HepG2 (cell line): ENCODE data around the gene PANK2. TPM values are rescaled to one million over a fixed set of nuclear protein-coding genes. Genes with fewer than 3 reads are reported as not detected.

Source experiments
- ATAC-seq: fragments of 200-7000 bp; cut with Tn5 transposase; 3 replicates; pipeline ENCODE4 v1.9.1; 2020; ENCODE audit warnings: mild to moderate bottlenecking, moderate library complexity
- Bru-seq: library from RNA; stranded (reverse); fragments of 400-500 nt; gene quantifications from one replicate; lab custom pipeline; 2021; lab: Mats Ljungman, UMichigan
- BruChase-seq, 2 experiments: library from RNA; stranded (reverse); fragments of 400-500 nt; gene quantifications; one replicate each; lab custom pipeline; 2021; lab: Mats Ljungman, UMichigan
- BruUV-seq: library from RNA; stranded (reverse); fragments of 400-500 nt; replicated peaks from 2 replicates; lab custom pipeline; 2021; lab: Mats Ljungman, UMichigan
- CTCF ChIA-PET: fragments of 300-600 bp; formaldehyde crosslinking; extraction: SDS; loops from one replicate; lab custom pipeline; 2021; ENCODE audit warnings: low total read pairs, inconsistent platforms, low intra/inter-chr PET ratio; lab: Yijun Ruan, JAX
- POLR2A ChIA-PET: fragments of 350-600 bp; sonication (Branson Sonifier 250); formaldehyde crosslinking; loops from one replicate; lab custom pipeline; 2020; ENCODE audit warnings: antibody characterized with exemption, inconsistent platforms; lab: Yijun Ruan, JAX
- DNase-seq: peaks from one replicate; pipeline ENCODE4 v3.0.0-alpha.2; 2015; ENCODE audit warnings: low spot score
- FAIRE-seq: peaks from 3 replicates; lab custom pipeline; 2011; peaks lifted over from hg19 to GRCh38; lab: Jason Lieb, UNC
- H2AFZ ChIP-seq: one replicate; pipeline ENCODE4 v1.6.1; 2011; ENCODE audit warnings: low read length, inconsistent platforms
- H3K27ac ChIP-seq: fragments of 300-600 bp; 3 replicates; pipeline ENCODE4 v1.8.0; 2011; ENCODE audit warnings: mixed run types, mild to moderate bottlenecking, mixed read lengths, low read length, inconsistent platforms; ENCODE audit not compliant: insufficient read depth; ENCODE audit errors: extremely low read length
- H3K27me3 ChIP-seq, 2 experiments: fragments of 200-600 bp in 1 of 2; 2 replicates in 1 of 2; 3 replicates in 1 of 2; pipeline versions ENCODE4 v1.6.0 to v1.8.0; 2011; ENCODE audit warnings: low read length in 2 of 2, mild to moderate bottlenecking in 2 of 2, moderate library complexity in 2 of 2, inconsistent platforms in 1 of 2; ENCODE audit not compliant: insufficient read depth in 2 of 2, control insufficient read depth in 1 of 2
- H3K36me3 ChIP-seq, 2 experiments: fragments of 200-600 bp in 1 of 2; replicated peaks in 1 of 2; 2 replicates in 1 of 2; 3 replicates in 1 of 2; pipeline versions ENCODE4 v1.5.1 to v1.8.0; 2011; ENCODE audit warnings: low read length in 2 of 2, inconsistent platforms in 1 of 2; ENCODE audit not compliant: insufficient read depth in 2 of 2, control insufficient read depth in 1 of 2
- H3K4me1 ChIP-seq: 2 replicates; pipeline ENCODE4 v1.5.1; 2012; ENCODE audit warnings: low read length, inconsistent platforms; ENCODE audit not compliant: insufficient read depth
- H3K4me2 ChIP-seq: 2 replicates; pipeline ENCODE4 v1.6.0; 2011; ENCODE audit warnings: low read depth, low read length, inconsistent platforms
- H3K4me3 ChIP-seq, 3 experiments: fragments of 200-600 bp in 1 of 3; sonication (generic), shearing (Covaris generic) in 1 of 3; replicated peaks in 1 of 3; 2 replicates each; pipeline ENCODE4 v1.5.1; 2011 to 2016; ENCODE audit warnings: low read length in 3 of 3, inconsistent platforms in 2 of 3, low read depth in 2 of 3, mild to moderate bottlenecking in 2 of 3, control low read depth in 1 of 3, mixed read lengths in 1 of 3; ENCODE audit not compliant: insufficient read depth in 1 of 3
- H3K79me2 ChIP-seq: one replicate; pipeline ENCODE4 v1.6.1; 2011; ENCODE audit warnings: low read length, inconsistent platforms; ENCODE audit not compliant: insufficient read depth
- H3K9ac ChIP-seq: 2 replicates; pipeline ENCODE4 v1.6.0; 2011; ENCODE audit warnings: mild to moderate bottlenecking, low read depth, low read length, inconsistent platforms; ENCODE audit not compliant: insufficient read depth
- H3K9me3 ChIP-seq: 2 replicates; pipeline ENCODE4 v1.5.1; 2012; ENCODE audit warnings: mild to moderate bottlenecking, low read length
- H4K20me1 ChIP-seq: 2 replicates; pipeline ENCODE4 v1.6.0; 2011; ENCODE audit warnings: inconsistent platforms, mild to moderate bottlenecking, low read length, moderate library complexity; ENCODE audit not compliant: insufficient read depth
- CENPT ChIP-seq: sonication (generic); formaldehyde crosslinking; IDR thresholded peaks from 2 replicates; pipeline ENCODE4 v1.8.0; 2022; ENCODE audit warnings: low read depth, mild to moderate bottlenecking, moderate library complexity, missing genetic modification reagents
- DNMT3B ChIP-seq: conservative IDR thresholded peaks from 2 replicates; pipeline ENCODE4 v1.6.1; 2016; ENCODE audit warnings: missing biosample characterization, control low read depth
- GATAD1 ChIP-seq: IDR thresholded peaks from 2 replicates; pipeline ENCODE4 v1.6.1; 2016; ENCODE audit warnings: missing genetic modification reagents, missing compliant biosample characterization
- HNRNPH1 ChIP-seq: fragments of 200-400 bp; formaldehyde crosslinking; optimal IDR thresholded peaks from 2 replicates; pipeline ENCODE3; 2017; ENCODE audit warnings: mild to moderate bottlenecking, low read depth, low read length
- POLR2AphosphoS2 ChIP-seq: IDR thresholded peaks from 2 replicates; pipeline ENCODE4 v1.6.1; 2011; ENCODE audit warnings: low read depth, low read length, improper control_type of control experiment
- POLR2AphosphoS5 ChIP-seq: IDR thresholded peaks from 2 replicates; pipeline ENCODE4 v1.6.1; 2012; ENCODE audit warnings: low read depth, low read length
- XRCC5 ChIP-seq: fragments of 200-400 bp; formaldehyde crosslinking; optimal IDR thresholded peaks from 2 replicates; pipeline ENCODE3; 2017; ENCODE audit warnings: mild to moderate bottlenecking, low read length
- ZNF17 ChIP-seq: sonication (generic); formaldehyde crosslinking; IDR thresholded peaks from 2 replicates; pipeline ENCODE4 v1.5.0; 2020; ENCODE audit warnings: mild to moderate bottlenecking, missing genetic modification reagents
- ZNF709 ChIP-seq: sonication (generic); formaldehyde crosslinking; IDR thresholded peaks from 2 replicates; pipeline ENCODE4 v1.5.0; 2020; ENCODE audit warnings: mild to moderate bottlenecking, missing genetic modification reagents
- ZNF776 ChIP-seq: sonication (generic); formaldehyde crosslinking; IDR thresholded peaks from 2 replicates; pipeline ENCODE4 v1.4.0; 2020; ENCODE audit warnings: mild to moderate bottlenecking, missing genetic modification reagents
- WGBS: methylation state at CpG from one replicate; pipeline ENCODE4 v1.1.6; 2017; ENCODE audit warnings: low lambda C conversion rate; 5-methylcytosine and 5-hydroxymethylcytosine counted together
- in situ Hi-C: cut with HindIII; loops from 2 replicates; pipeline ENCODE4 v1.10.0; 2017; ENCODE audit warnings: low pct_unique_long_range_greater_than_20kb; ENCODE audit not compliant: extremely low pct_ligation_motif_present
- intact Hi-C: fragments of 100-400 bp; cut with micrococcal nuclease; formaldehyde crosslinking; loops from one replicate; pipeline ENCODE4 v1.10.0; 2022; ENCODE audit not compliant: unreplicated experiment
- long read RNA-seq, 2 experiments: library from RNA in 1 of 2; library from polyadenylated mRNA in 1 of 2; stranded (forward) in 1 of 2; unstranded in 1 of 2; transcript quantifications; one replicate each; pipeline ENCODE4 v2.0.0, GENCODE V29; 2019 to 2022
- polyA minus RNA-seq, 3 experiments: library from RNA; depleted of rRNA, polyadenylated mRNA; stranded (reverse); fragments of >200 nt; gene quantifications; 2 replicates each; pipeline ENCODE4 v1.2.3, GENCODE V29; 2011; ENCODE audit warnings: low replicate concordance in 1 of 3
- polyA plus RNA-seq, 8 experiments: library from polyadenylated mRNA; depleted of rRNA in 3 of 8; stranded (reverse) in 7 of 8; unstranded in 1 of 8; fragments of >200 nt; fragmentation: Illumina TruSeq in 4 of 8; extraction: Trizol in 4 of 8; gene quantifications; 2 replicates each; pipeline versions ENCODE4 v1.2.1 to v1.2.3, GENCODE V29; 2011 to 2016; ENCODE audit warnings: low read depth in 4 of 8, missing spikeins in 1 of 8, mixed read lengths in 1 of 8; ENCODE audit not compliant: insufficient read depth in 1 of 8
- total RNA-seq, 5 experiments: library from RNA; depleted of rRNA; stranded (reverse); fragments of >200 nt; fragmentation: Illumina TruSeq; extraction: Trizol; gene quantifications; 2 replicates each; pipeline ENCODE4 v1.2.3, GENCODE V29; 2016; ENCODE audit warnings: low read depth in 1 of 5
- TF ChIP-seq, protein P1 (sequence below): sonication (generic); formaldehyde crosslinking; IDR thresholded peaks from 2 replicates; pipeline ENCODE4 v1.5.1; 2020; ENCODE audit warnings: missing genetic modification reagents, mild to moderate bottlenecking, borderline replicate concordance

PANK2 gene
- total RNA-seq (2016; rRNA removed; fragmentation: Illumina TruSeq; extraction: Trizol) = 123 and 127 TPM in 2 replicates
- 91.5 and 107 TPM in 2 replicates for total RNA-seq (2016; cell fraction: cytosol; rRNA removed; fragmentation: Illumina TruSeq; extraction: Trizol; ENCODE audit: low read depth)
- 126 TPM in 2 replicates for total RNA-seq (2016; cell fraction: insoluble cytoplasmic fraction; rRNA removed; fragmentation: Illumina TruSeq; extraction: Trizol)
- total RNA-seq (2016; cell fraction: membrane; rRNA removed; fragmentation: Illumina TruSeq; extraction: Trizol) = 107 and 121 TPM in 2 replicates
- 89.8 and 90.2 TPM in 2 replicates for total RNA-seq (2016; cell fraction: nucleus; rRNA removed; fragmentation: Illumina TruSeq; extraction: Trizol)
- polyA plus RNA-seq (2011; rRNA removed) = 31.2 and 39.2 TPM in 2 replicates
- polyA plus RNA-seq (2011; cell fraction: cytosol; rRNA removed) = 23.0 and 31.7 TPM in 2 replicates
- 41.6 and 42.6 TPM in 2 replicates for polyA plus RNA-seq (2011; cell fraction: nucleus; rRNA removed)
- 57.3 and 61.8 TPM in 2 replicates for polyA plus RNA-seq (2012)
- polyA plus RNA-seq (2016; cell fraction: cytosol; fragmentation: Illumina TruSeq; extraction: Trizol; ENCODE audit: low read depth) = 37.8 and 43.1 TPM in 2 replicates
- polyA plus RNA-seq (2016; cell fraction: insoluble cytoplasmic fraction; fragmentation: Illumina TruSeq; extraction: Trizol; ENCODE audit: low read depth) = 105 and 120 TPM in 2 replicates
- 70.7 and 71.1 TPM in 2 replicates for polyA plus RNA-seq (2016; cell fraction: membrane; fragmentation: Illumina TruSeq; extraction: Trizol; ENCODE audit: low read depth)
- polyA plus RNA-seq (2016; cell fraction: nucleus; fragmentation: Illumina TruSeq; extraction: Trizol; ENCODE audit: insufficient read depth, low read depth) = 77.9 and 84.3 TPM in 2 replicates
- 24.2 and 40.6 TPM in 2 replicates for polyA minus RNA-seq (2011; rRNA and poly(A)+ RNA removed; ENCODE audit: low replicate concordance)
- polyA minus RNA-seq (2011; cell fraction: cytosol; rRNA and poly(A)+ RNA removed) = 23.3 and 28.9 TPM in 2 replicates
- polyA minus RNA-seq (2011; cell fraction: nucleus; rRNA and poly(A)+ RNA removed) = 83.4 and 101 TPM in 2 replicates
- Bru-seq, nascent RNA = percentile 96 among the genes with signal in this experiment
- BruChase-seq, experiment 1, labeled RNA remaining after a 6-hour chase = percentile 93 among the genes with signal in this experiment
- BruChase-seq, experiment 2, labeled RNA remaining after a 2-hour chase = percentile 93 among the genes with signal in this experiment
- long read RNA-seq, experiment 1, full-length matches to known transcripts = 23 of 62 reads
- long read RNA-seq, experiment 1, partial matches to known transcripts = 11 of 62 reads
- long read RNA-seq, experiment 1, other reads (novel, unspliced or antisense) = 28 of 62 reads
- long read RNA-seq, experiment 2, transcript PANK2-202 (7 exons, 1,843 nt) = minor isoform, 27 of 174 reads
- long read RNA-seq, experiment 2, transcript PANK2-210 (1 exons, 661 nt) = minor isoform, 8 of 174 reads
- long read RNA-seq, experiment 2, transcript PANK2-201 (7 exons, 2,280 nt) = major isoform, 36 of 174 reads
- long read RNA-seq, experiment 2, partial matches to known transcripts = 29 of 174 reads
- long read RNA-seq, experiment 2, other reads (novel, unspliced or antisense) = 73 of 174 reads

DNA sequence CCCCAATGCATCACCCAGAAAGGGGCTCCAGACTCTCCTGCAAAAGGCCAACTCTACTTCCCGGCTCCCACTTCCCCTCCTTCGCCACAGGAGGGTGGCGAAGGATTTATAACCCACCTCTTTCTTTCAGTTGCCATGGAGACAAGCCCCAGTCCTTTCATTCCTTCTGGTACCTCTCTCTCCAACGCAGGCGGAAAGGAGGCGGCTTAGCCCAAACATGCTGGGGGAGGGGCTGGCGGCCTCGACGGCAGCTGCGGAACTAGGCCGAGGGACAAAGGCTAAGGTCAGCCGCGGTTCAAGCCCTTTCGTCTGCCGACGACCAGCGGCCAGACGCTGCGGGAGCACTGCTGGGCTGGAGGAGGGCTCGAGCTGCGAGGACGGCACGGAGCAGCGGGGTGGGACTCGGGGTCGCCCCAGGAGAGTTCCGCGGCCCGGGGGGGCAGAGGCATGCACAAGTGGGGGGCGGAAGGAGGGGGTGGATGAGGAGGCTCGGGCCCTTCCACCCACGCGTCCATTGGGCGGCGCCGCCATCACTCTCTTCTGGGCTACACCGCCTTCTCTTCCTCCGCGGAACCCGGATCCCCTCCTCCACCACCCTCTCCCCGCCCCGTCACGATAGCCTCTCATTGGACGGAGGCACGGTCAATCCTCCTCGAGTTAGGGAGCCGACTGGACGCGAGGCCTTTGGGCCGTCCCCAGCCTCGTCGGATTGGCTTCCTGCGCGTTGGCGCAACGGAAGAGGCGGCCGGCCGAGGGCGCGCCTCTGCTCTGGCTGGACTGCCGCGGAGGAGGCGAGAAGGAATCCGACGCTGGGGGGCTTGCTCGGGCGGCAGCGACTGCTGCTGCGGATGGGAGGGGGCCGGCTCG lies at the start of gene PANK2:
Gene PANK2 (plus strand): TSS at position 766 of the 867 bp plus-strand sequence.
- FAIRE-seq = peak; percentile 79
- BruUV-seq = no TSS peak
- in situ Hi-C loops (loop anchor here (5.0 to 10.0 kb wide), 2 partner anchors 56 to 198 kb away; no protein-coding TSS in a partner anchor), intact Hi-C loops (loop anchor here (2.0 to 5.0 kb wide), 2 partner anchors 68 to 198 kb away; partner anchors contain the start of gene AP5S1)
- peaks cover 61% of the 10 kb centered on the region for H3K79me2 ChIP-seq
- peak within 1 kb of the TSS; percentile 97 for H3K9ac ChIP-seq
- no peaks in the 10 kb centered on the region for H3K9me3 ChIP-seq
- no peak within 1 kb of the TSS for H2AFZ ChIP-seq
- H3K27me3 ChIP-seq = no peaks in the 10 kb centered on the region; a peak in 1 of 5 replicates
- ChIA-PET CTCF (no interaction called here), POLR2A (interaction anchor here (1.1 to 1.3 kb wide), 2 partner anchors 14 to 196 kb away, joined by 3 to 4 read pairs; no protein-coding TSS in a partner anchor)
- peak within 1 kb of the TSS; percentile 91 for H3K4me2 ChIP-seq
- DNase-seq = peak; percentile 99
- peak within 1 kb of the TSS; percentile 86 to 94 (median 94) for H3K4me3 ChIP-seq
- H4K20me1 ChIP-seq = peaks cover 41% of the 10 kb centered on the region
- H3K4me1 ChIP-seq = peaks cover 46% of the 10 kb centered on the region
- H3K36me3 ChIP-seq = peaks cover 1 to 8% of the 10 kb centered on the region in 2 experiments; a peak in 3 of 5 replicates
- ATAC-seq = peak; percentile 97
- 1% methylated on average over 40 of the region's 72 CpGs for WGBS
- H3K27ac ChIP-seq = peak within 1 kb of the TSS; percentile 86
- peak; percentile 95; the same call in 1 of the 2 replicates for TF ChIP-seq ZNF776
- peak; percentile 74 for TF ChIP-seq POLR2AphosphoS2
- TF ChIP-seq ZNF709 (CRISPR knock-in tag) = peak; percentile 95
- no peak for TF ChIP-seq HNRNPH1
- no peak for TF ChIP-seq ZNF17 (CRISPR knock-in tag)
- TF ChIP-seq DNMT3B (CRISPR knock-in tag) = peak; percentile 91; the same call in 1 of the 2 replicates
- TF ChIP-seq, protein P1, sequence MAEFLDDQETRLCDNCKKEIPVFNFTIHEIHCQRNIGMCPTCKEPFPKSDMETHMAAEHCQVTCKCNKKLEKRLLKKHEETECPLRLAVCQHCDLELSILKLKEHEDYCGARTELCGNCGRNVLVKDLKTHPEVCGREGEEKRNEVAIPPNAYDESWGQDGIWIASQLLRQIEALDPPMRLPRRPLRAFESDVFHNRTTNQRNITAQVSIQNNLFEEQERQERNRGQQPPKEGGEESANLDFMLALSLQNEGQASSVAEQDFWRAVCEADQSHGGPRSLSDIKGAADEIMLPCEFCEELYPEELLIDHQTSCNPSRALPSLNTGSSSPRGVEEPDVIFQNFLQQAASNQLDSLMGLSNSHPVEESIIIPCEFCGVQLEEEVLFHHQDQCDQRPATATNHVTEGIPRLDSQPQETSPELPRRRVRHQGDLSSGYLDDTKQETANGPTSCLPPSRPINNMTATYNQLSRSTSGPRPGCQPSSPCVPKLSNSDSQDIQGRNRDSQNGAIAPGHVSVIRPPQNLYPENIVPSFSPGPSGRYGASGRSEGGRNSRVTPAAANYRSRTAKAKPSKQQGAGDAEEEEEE (CRISPR knock-in tag) = no peak
- peak; percentile 81 for TF ChIP-seq GATAD1 (CRISPR knock-in tag)
- TF ChIP-seq POLR2AphosphoS5 = peak; percentile 91
- peak; percentile 64 for TF ChIP-seq XRCC5
- no peak for TF ChIP-seq CENPT
